OCI-LY1 (cell line): Measurements from ENCODE around the gene ARFGEF2.

Experiments
- CTCF ChIP-seq: fragments of 200-600 bp; sonication (generic), shearing (Covaris generic); IDR thresholded peaks from 2 replicates; pipeline ENCODE4 v1.5.1; 2017; ENCODE audit warnings: mild to moderate bottlenecking, antibody characterized with exemption, low read length, moderate library complexity, mixed read lengths
- EZH2 ChIP-seq: fragments of 200-600 bp; sonication (generic), shearing (Covaris generic); IDR thresholded peaks from 2 replicates; pipeline ENCODE4 v1.8.0; 2017; ENCODE audit warnings: borderline replicate concordance, mixed run types, mild to moderate bottlenecking, antibody characterized with exemption, low read length, moderate library complexity, mixed read lengths

- TF ChIP-seq CTCF (no peak), EZH2 (no peak)
Measured at GRCh38 chr20:49037962-49038387, 116.5 kb downstream of the ARFGEF2 start.
